H1 (cell line): Measurements from ENCODE around the gene OR4K14.

Source experiments
- CEBPB ChIP-seq: IDR thresholded peaks from 2 replicates; pipeline ENCODE4 v1.6.1; 2012; ENCODE audit warnings: low read depth, low read length
- CTCF ChIP-seq, 3 experiments: IDR thresholded peaks; 1 replicate in 2 of 3; 2 replicates in 1 of 3; pipeline versions ENCODE4 v1.5.1 to v1.6.1; 2011; ENCODE audit warnings: low read length in 3 of 3, mild to moderate bottlenecking in 3 of 3, inconsistent platforms in 2 of 3, low read depth in 1 of 3, moderate library complexity in 1 of 3; ENCODE audit not compliant: insufficient read depth in 1 of 3; ENCODE audit errors: control extremely low read depth in 1 of 3
- MAFK ChIP-seq: IDR thresholded peaks from 2 replicates; pipeline ENCODE4 v1.6.1; 2012; ENCODE audit warnings: low read depth, mild to moderate bottlenecking, improper control_type of control experiment, low read length
- TAF1 ChIP-seq: IDR thresholded peaks from 2 replicates; pipeline ENCODE4 v1.6.1; 2011; ENCODE audit warnings: mild to moderate bottlenecking, low read depth, low read length

GRCh38 chr14:20002319-20002718, 16.8 kb downstream of the OR4K14 start:
- no peak for TF ChIP-seq CTCF (IDR thresholded peaks at IDR 0.05; ENCODE audit: control extremely low read depth in 1 of 3, insufficient read depth in 1 of 3, low read depth in 1 of 3, low read length in 3 of 3)
- no peak for TF ChIP-seq TAF1
- no peak for TF ChIP-seq CEBPB
- TF ChIP-seq MAFK: no peak
